ENCODE results near the gene MAFB.

MAFB gene

DNA sequence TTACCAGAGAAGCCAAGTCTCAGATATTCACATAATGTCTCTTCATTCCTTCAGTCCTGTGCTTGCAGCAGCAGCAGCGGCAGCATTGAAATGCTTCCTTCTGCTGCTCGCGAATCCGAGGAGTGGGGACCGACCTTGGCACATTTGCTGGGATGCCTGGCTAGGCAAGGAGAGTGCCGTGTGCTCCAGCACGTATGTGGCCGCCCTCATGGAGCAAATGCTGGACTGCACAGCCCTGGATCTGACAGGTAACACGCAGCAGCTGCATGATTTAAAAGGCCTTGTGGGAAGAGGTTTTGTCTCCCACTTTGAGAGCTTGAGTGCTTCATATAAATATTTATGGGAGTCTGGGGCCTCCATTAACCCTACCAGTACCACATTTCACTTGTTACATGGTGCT is 9.9 kb downstream of the MAFB start:
- TF ChIP-seq, protein P1, sequence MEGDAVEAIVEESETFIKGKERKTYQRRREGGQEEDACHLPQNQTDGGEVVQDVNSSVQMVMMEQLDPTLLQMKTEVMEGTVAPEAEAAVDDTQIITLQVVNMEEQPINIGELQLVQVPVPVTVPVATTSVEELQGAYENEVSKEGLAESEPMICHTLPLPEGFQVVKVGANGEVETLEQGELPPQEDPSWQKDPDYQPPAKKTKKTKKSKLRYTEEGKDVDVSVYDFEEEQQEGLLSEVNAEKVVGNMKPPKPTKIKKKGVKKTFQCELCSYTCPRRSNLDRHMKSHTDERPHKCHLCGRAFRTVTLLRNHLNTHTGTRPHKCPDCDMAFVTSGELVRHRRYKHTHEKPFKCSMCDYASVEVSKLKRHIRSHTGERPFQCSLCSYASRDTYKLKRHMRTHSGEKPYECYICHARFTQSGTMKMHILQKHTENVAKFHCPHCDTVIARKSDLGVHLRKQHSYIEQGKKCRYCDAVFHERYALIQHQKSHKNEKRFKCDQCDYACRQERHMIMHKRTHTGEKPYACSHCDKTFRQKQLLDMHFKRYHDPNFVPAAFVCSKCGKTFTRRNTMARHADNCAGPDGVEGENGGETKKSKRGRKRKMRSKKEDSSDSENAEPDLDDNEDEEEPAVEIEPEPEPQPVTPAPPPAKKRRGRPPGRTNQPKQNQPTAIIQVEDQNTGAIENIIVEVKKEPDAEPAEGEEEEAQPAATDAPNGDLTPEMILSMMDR (IDR thresholded peaks at IDR 0.05; ENCODE audit: low read depth, low read length, missing control alignments): no peak
- in situ Hi-C loops (cut with HindIII; ENCODE audit: low pct_ligation_motif_present, low sequenced_read_pairs): no loop called here
- Histone ChIP-seq H3K27me3 (replicated peaks) (peaks cover 48% of the 10 kb centered on the region), H3K27ac (no peak overlapping the region), H3K4me3 (ENCODE audit: low read depth, low read length) (no peak overlapping the region), H3K36me3 (replicated peaks) (no peaks in the 10 kb centered on the region)
- DNase-seq: no peak

DNA sequence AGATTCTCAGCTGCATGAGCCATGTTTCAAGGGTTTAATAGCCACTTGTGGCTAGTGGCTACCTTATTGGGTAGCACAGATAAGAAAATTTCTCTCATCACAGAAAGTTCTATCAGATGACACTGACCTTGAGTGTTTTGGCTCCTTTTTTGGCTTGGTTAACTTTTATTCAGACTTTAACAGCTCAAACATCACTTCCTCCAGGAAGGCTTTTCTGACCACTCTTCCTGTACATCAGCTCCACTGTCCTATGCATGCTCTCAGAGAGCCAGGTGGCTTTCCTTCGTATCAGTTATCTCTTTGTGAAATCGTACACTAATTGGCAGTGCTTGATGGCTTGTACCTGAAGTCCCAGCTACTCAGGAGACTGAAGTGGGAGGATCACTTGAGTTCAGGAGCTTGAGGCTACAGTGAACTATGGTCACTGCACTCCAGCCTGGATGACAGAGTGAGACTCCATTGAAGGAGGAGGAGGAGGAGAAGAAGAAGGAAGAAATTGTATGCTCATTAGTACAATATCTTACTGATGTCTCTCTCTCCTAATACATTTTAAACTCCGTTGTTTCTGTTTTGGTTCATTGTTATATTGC is 10.7 kb downstream of the MAFB start:
- peaks cover 40% of the 10 kb centered on the region for H3K27me3 ChIP-seq (replicated peaks)
- no peak overlapping the region for H3K4me3 ChIP-seq (ENCODE audit: low read depth, low read length)
- no peak for DNase-seq
- TF ChIP-seq, protein P1 (IDR thresholded peaks at IDR 0.05; ENCODE audit: low read depth, low read length, missing control alignments): no peak
- in situ Hi-C loops (cut with HindIII; ENCODE audit: low pct_ligation_motif_present, low sequenced_read_pairs): no loop called here
- no peaks in the 10 kb centered on the region for H3K36me3 ChIP-seq (replicated peaks)
- H3K27ac ChIP-seq: no peak overlapping the region

DNA sequence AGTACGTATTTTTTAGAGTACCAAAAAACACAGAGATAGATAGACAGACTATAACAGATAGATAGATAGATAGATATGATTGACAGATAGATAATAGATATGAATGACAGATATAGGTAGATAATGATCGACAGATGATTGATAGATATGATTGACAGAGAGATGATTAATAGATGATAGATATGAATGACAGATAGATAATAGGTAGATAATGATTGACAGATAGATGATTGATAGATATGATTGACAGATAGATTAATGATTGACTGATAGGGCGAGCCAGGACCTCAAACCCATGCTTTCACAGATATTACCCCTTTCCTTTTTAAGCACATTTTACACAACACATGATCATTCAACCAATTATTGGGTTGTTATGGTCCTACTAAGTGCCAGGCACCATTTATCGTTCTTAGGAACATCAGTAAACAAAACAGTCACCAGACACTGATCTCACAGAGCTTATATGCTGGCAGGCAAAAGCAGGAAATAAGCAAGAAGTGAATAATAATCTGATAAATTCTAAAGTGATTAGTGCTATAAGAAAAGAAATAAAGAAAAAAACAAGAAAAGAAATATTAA is 11.6 kb downstream of the MAFB start:
- DNase-seq: no peak
- peaks cover 32% of the 10 kb centered on the region for H3K27me3 ChIP-seq (replicated peaks)
- TF ChIP-seq, protein P1 (IDR thresholded peaks at IDR 0.05; ENCODE audit: low read depth, low read length, missing control alignments): no peak
- H3K36me3 ChIP-seq (replicated peaks): no peaks in the 10 kb centered on the region
- in situ Hi-C loops (cut with HindIII; ENCODE audit: low pct_ligation_motif_present, low sequenced_read_pairs): no loop called here
- H3K4me3 ChIP-seq (ENCODE audit: low read depth, low read length): no peak overlapping the region
- no peak overlapping the region for H3K27ac ChIP-seq

DNA sequence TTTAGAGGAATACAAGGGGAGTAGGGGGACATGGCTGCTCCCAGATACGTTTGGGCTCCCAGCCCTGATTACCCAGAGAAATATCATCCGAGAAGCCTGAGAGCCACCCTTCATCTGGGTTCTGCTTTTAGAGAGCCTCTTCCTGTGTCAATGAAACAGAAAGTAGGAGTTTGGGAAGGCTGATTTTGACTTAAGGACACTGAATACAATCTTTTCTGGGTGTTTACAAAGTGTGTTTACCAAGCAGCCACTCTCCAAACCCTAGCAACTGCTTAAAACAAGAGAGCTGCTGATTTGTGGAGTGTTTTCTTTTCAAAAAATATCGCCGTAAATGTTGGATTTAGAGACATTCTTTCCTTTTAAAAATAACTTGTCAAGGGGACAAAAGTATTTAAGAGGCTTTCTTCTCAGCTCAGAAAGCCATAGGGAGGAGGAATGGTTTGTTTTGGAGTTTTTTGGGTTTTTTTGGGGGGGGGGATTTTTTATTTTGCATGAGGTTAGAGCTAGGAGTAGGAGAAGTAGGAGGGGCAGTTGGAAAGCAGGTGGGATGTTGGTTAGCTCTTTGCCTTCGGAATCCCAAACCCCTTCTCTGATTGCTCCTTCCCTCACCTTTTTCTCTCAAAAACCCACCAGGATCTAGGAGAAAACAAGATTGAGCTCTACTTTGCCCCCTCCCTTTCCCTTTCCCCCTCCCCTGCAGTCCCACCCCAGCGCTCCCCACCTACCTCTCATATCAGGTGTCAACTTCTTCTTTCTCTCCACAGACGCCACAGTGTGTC is 12.4 kb downstream of the MAFB start:
- Histone ChIP-seq H3K27ac (no peak overlapping the region), H3K27me3 (replicated peaks) (peaks cover 25% of the 10 kb centered on the region), H3K4me3 (ENCODE audit: low read depth, low read length) (no peak overlapping the region), H3K36me3 (replicated peaks) (no peaks in the 10 kb centered on the region)
- DNase-seq: no peak
- in situ Hi-C loops (cut with HindIII; ENCODE audit: low pct_ligation_motif_present, low sequenced_read_pairs): no loop called here
- TF ChIP-seq, protein P1 (IDR thresholded peaks at IDR 0.05; ENCODE audit: low read depth, low read length, missing control alignments): no peak

DNA sequence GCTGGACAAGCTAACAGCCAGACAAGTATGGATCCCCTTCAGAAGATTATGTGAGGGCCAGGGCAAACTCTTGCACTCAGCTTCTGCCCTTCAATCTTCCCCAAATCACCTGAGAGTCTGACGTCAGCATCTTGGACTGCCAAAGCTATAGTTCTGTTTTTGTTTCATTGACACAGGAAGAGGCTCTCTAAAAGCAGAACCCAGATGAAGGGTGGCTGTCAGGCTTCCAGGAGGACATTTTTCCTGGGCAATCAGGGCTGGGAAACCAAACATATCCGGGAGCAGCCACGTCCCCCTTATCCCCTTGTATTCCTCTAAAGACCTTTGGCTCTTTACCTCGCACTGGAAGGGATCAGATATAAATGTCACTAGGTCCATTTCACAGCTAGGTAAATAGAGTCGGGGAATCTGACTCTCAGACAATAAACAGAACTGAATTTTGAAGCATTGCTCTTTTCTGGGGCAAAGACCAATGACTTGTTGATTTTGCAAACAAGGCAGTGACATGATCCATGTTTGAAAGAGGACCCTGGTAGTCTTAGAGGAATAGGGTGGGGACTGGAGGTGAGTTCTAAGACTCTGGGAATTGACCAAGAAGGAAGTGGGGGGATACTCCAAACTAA is 13.3 kb downstream of the MAFB start:
- in situ Hi-C loops (cut with HindIII; ENCODE audit: low pct_ligation_motif_present, low sequenced_read_pairs): no loop called here
- TF ChIP-seq, protein P1 (IDR thresholded peaks at IDR 0.05; ENCODE audit: low read depth, low read length, missing control alignments): no peak
- Histone ChIP-seq H3K27me3 (replicated peaks) (peaks cover 18% of the 10 kb centered on the region), H3K27ac (no peak overlapping the region), H3K36me3 (replicated peaks) (no peaks in the 10 kb centered on the region), H3K4me3 (ENCODE audit: low read depth, low read length) (no peak overlapping the region)
- DNase-seq: no peak

All from brain microvascular endothelial cell (primary cell).